ENCODE data around the gene TRIL. TPM values are rescaled to one million over a fixed set of nuclear protein-coding genes. Genes with fewer than 3 reads are reported as not detected.

Gene TRIL
- total and polyA plus RNA-seq, 2 of the 4 experiments (the other 2 are of a cell fraction): under 0.01 to 0.09 TPM

GRCh38 chr7:28990200-28990960 is 32.2 kb upstream of the TRIL start:
- Histone ChIP-seq H3K56ac (ENCODE audit: extremely low read depth, insufficient read depth, low read length) (no peak overlapping the region), H2AK9ac (replicated peaks; ENCODE audit: low read depth, low read length, poor library complexity) (no peak overlapping the region), H3K9me1 (ENCODE audit: insufficient read depth, low read length) (peaks cover 13% of the 10 kb centered on the region), H2BK120ac (ENCODE audit: low read depth, low read length) (no peak overlapping the region), H2AFZ (replicated peaks; ENCODE audit: low read length, poor library complexity) (no peak overlapping the region), H4K91ac (ENCODE audit: insufficient read depth, low read depth, low read length) (no peak overlapping the region), H4K5ac (ENCODE audit: low read depth, low read length) (no peak overlapping the region), H3K27me3 (ENCODE audit: control insufficient read depth, insufficient read depth, low read length) (peaks cover 4% of the 10 kb centered on the region), H2BK5ac (ENCODE audit: low read depth, low read length, poor library complexity, severe bottlenecking) (no peak overlapping the region), H3K36me3 (ENCODE audit: control insufficient read depth, insufficient read depth, low read length) (no peaks in the 10 kb centered on the region), H3K4me2 (ENCODE audit: low read depth, low read length) (no peak overlapping the region), H3K23ac (ENCODE audit: low read depth, low read length) (no peak overlapping the region), H4K8ac (ENCODE audit: low read depth in 2 of 2, low read length in 2 of 2) (no peak overlapping the region), H3K4ac (ENCODE audit: low read depth, low read length) (no peak overlapping the region), H3K27ac (ENCODE audit: insufficient read depth, low read length) (no peak overlapping the region), H2BK15ac (ENCODE audit: low read depth, low read length) (no peak overlapping the region), H3K9me3 (ENCODE audit: control insufficient read depth, insufficient read depth, low read length) (no peaks in the 10 kb centered on the region), H3K9ac (ENCODE audit: low read depth, low read length) (no peak overlapping the region), H3K18ac (ENCODE audit: low read depth, low read length) (no peak overlapping the region), H3K79me1 (ENCODE audit: low read depth in 1 of 2, low read length in 2 of 2) (no peaks in the 10 kb centered on the region), H2BK20ac (ENCODE audit: low read depth, low read length) (no peak overlapping the region), H3K14ac (replicated peaks; ENCODE audit: low read depth, low read length) (no peak overlapping the region), H2AK5ac (ENCODE audit: low read depth, low read length) (no peak overlapping the region), H4K20me1 (ENCODE audit: insufficient read depth, low read length) (no peaks in the 10 kb centered on the region), H3K4me1 (ENCODE audit: control insufficient read depth, insufficient read depth, low read length) (peaks cover 16% of the 10 kb centered on the region), H3K4me3 (ENCODE audit: insufficient read depth, low read depth, low read length) (no peak overlapping the region)
- DNase-seq (no peak), ATAC-seq (ENCODE audit: low read depth) (no peak)
- 100% methylated on average over 3 of the region's 11 CpGs; no CpG with 5 or more reads in 1 of the 2 experiments for WGBS, 2 experiments (ENCODE audit: extremely low coverage in 2 of 2, insufficient read length in 1 of 2)
- BruUV-seq (replicated peaks): no TSS peak
- intact Hi-C loops (cut with micrococcal nuclease) (no loop called here), dilution Hi-C loops (cut with HindIII; ENCODE audit: low sequenced_read_pairs, unreplicated experiment) (no loop called here), in situ Hi-C loops (cut with MboI; ENCODE audit: low sequenced_read_pairs) (no loop called here)
- CTCF ChIA-PET: interaction anchor here (0.6 kb wide), 1 partner anchor 29 kb away, joined by 3 read pairs; no protein-coding TSS in a partner anchor
- no peak for TF ChIP-seq NFE2L2 (IDR thresholded peaks at IDR 0.05; ENCODE audit: low read depth, low read length)
- TF ChIP-seq ELK1 (IDR thresholded peaks at IDR 0.05; ENCODE audit: borderline replicate concordance, low read depth, low read length): no peak
- no peak for TF ChIP-seq CTCF (conservative IDR thresholded peaks at IDR 0.05; ENCODE audit: low read depth, low read length)
- POLR2A ChIA-PET (ENCODE audit: unreplicated experiment): no interaction called here
